ENCODE data around the gene ADCY10. TPM values are rescaled to one million over a fixed set of nuclear protein-coding genes. Genes with fewer than 3 reads are reported as not detected.
A peak's percentile ranks its signal among the peaks of the same experiment; 100 is the strongest.

Gene ADCY10
- total RNA-seq, 2 donors from 2014 or later = 0.35 TPM; not detected in 1

DNA sequence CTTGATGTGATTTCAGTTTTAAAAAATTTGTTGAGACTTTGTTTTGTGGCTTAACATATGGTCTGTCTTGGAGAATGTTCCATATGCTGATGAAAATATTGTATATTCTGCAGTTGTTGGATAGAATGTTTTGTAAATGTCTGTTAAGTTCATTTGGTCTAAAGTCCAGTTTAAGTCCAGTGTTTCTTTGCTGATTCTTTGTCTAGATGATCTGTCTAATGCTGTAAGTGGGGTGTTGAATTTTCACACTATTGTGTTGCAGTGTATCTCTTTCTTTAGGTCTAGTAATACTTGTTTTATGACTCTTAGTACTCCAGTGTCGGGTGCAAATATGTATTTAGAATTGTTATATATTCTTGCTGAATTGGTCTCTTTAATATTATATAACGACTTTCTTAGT is 33.8 kb upstream of the ADCY10 start:
- no peak overlapping the region for H3K4me3 ChIP-seq
- no peak for DNase-seq (ENCODE audit: low spot score)
- peaks cover 0 to 4% of the 10 kb centered on the region in 2 donors for H3K4me1 ChIP-seq
- TF ChIP-seq, protein P1, sequence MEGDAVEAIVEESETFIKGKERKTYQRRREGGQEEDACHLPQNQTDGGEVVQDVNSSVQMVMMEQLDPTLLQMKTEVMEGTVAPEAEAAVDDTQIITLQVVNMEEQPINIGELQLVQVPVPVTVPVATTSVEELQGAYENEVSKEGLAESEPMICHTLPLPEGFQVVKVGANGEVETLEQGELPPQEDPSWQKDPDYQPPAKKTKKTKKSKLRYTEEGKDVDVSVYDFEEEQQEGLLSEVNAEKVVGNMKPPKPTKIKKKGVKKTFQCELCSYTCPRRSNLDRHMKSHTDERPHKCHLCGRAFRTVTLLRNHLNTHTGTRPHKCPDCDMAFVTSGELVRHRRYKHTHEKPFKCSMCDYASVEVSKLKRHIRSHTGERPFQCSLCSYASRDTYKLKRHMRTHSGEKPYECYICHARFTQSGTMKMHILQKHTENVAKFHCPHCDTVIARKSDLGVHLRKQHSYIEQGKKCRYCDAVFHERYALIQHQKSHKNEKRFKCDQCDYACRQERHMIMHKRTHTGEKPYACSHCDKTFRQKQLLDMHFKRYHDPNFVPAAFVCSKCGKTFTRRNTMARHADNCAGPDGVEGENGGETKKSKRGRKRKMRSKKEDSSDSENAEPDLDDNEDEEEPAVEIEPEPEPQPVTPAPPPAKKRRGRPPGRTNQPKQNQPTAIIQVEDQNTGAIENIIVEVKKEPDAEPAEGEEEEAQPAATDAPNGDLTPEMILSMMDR (IDR thresholded peaks at IDR 0.05) = no peak
- no peak overlapping the region for H3K27ac ChIP-seq
- peaks cover 7% of the 10 kb centered on the region for H3K36me3 ChIP-seq
- no peaks in the 10 kb centered on the region for H3K9me3 ChIP-seq
- H3K27me3 ChIP-seq = no peaks in the 10 kb centered on the region

GRCh38 chr1:167943541-167943940 is 29.6 kb upstream of the ADCY10 start:
- TF ChIP-seq, protein P1 (IDR thresholded peaks at IDR 0.05) = no peak
- Histone ChIP-seq H3K36me3 (no peaks in the 10 kb centered on the region), H3K27me3 (no peaks in the 10 kb centered on the region), H3K4me1 (peaks cover 0 to 8% of the 10 kb centered on the region in 2 donors), H3K9me3 (no peaks in the 10 kb centered on the region), H3K27ac (no peak overlapping the region), H3K4me3 (no peak overlapping the region)
- no peak for DNase-seq (ENCODE audit: low spot score)

- H3K27ac ChIP-seq = no peak overlapping the region
- peaks cover 0 to 10% of the 10 kb centered on the region in 2 donors for H3K4me1 ChIP-seq
- H3K36me3 ChIP-seq = no peaks in the 10 kb centered on the region
- TF ChIP-seq, protein P1 (IDR thresholded peaks at IDR 0.05) = no peak
- no peak for DNase-seq (ENCODE audit: low spot score)
- H3K9me3 ChIP-seq = no peaks in the 10 kb centered on the region
- H3K27me3 ChIP-seq = no peaks in the 10 kb centered on the region
- no peak overlapping the region for H3K4me3 ChIP-seq
These were observed 26.3 kb upstream of the ADCY10 start for GRCh38 chr1:167940264-167940663.

DNA sequence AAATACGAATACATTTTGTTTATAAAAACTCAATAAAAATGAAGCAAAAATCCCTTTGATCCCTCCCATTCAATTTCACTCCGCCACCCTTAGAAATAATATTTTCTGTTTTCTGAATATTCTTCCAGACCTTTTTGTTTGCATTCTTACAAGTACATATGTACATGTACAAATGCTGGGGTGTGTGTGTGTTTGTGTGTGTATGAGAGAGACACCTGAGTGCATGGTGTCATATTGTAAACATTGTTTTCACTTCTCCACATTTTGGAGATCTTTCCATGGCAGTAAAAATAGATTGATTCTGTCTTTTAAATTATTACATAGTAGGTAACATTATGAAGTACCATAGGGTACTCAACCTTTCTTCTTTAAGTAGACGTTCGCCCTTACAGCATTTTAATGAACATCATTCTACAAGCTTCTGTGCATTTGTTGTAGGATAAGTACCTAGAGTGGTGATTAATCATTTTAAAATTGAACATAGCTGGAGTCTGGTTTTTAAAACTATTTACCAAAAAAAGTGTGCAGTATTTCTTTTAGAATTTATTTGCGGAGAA is 24.2 kb upstream of the ADCY10 start:
- Histone ChIP-seq H3K4me1 (peaks cover 0 to 25% of the 10 kb centered on the region in 2 donors), H3K27ac (peak overlapping the region; percentile 99 to 100)
- TF ChIP-seq, protein P1 (IDR thresholded peaks at IDR 0.05) = no peak

DNA sequence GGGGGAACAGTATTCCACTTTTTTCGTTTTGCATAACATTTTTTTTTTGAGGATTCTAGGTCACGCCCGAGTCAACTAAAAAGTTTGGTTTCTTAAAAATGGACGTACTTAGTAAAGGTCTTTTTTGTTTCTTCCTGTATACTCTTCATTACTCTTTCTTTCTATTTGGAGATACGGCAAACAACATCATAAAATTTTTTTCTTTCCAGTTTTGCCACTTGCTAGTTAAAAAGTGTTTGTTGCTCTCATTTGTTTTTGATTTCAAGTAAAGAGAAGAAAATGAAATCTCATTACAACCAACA is 23.7 kb upstream of the ADCY10 start:
- H3K9me3 ChIP-seq = no peaks in the 10 kb centered on the region
- TF ChIP-seq, protein P1 (IDR thresholded peaks at IDR 0.05) = no peak

More for the DNA sequence above, 24.2 kb upstream of the ADCY10 start:
- DNase-seq (ENCODE audit: low spot score) = no peak
- no peaks in the 10 kb centered on the region for H3K36me3 ChIP-seq
- no peaks in the 10 kb centered on the region for H3K27me3 ChIP-seq
- H3K9me3 ChIP-seq = no peaks in the 10 kb centered on the region
- H3K4me3 ChIP-seq = peak overlapping the region; percentile 86 to 100

More for the DNA sequence above, 23.7 kb upstream of the ADCY10 start:
- no peaks in the 10 kb centered on the region for H3K27me3 ChIP-seq
- H3K27ac ChIP-seq = peak overlapping the region; percentile 99 to 100
- no peak for DNase-seq (ENCODE audit: low spot score)
- peaks cover 0 to 25% of the 10 kb centered on the region in 2 donors for H3K4me1 ChIP-seq
- peak overlapping the region; percentile 86 to 100 for H3K4me3 ChIP-seq
- H3K36me3 ChIP-seq = no peaks in the 10 kb centered on the region

Measured in right atrium auricular region (tissue), 2 donors.